Measurements from ENCODE around the gene SENP3.
A peak's percentile ranks its signal among the peaks of the same experiment; 100 is the strongest.
"Not testable (repeated sequence)": the region's sequence is repeated elsewhere in the genome, so short reads cannot be mapped to it uniquely, and the experiment has no call there.

The SENP3 gene

DNA sequence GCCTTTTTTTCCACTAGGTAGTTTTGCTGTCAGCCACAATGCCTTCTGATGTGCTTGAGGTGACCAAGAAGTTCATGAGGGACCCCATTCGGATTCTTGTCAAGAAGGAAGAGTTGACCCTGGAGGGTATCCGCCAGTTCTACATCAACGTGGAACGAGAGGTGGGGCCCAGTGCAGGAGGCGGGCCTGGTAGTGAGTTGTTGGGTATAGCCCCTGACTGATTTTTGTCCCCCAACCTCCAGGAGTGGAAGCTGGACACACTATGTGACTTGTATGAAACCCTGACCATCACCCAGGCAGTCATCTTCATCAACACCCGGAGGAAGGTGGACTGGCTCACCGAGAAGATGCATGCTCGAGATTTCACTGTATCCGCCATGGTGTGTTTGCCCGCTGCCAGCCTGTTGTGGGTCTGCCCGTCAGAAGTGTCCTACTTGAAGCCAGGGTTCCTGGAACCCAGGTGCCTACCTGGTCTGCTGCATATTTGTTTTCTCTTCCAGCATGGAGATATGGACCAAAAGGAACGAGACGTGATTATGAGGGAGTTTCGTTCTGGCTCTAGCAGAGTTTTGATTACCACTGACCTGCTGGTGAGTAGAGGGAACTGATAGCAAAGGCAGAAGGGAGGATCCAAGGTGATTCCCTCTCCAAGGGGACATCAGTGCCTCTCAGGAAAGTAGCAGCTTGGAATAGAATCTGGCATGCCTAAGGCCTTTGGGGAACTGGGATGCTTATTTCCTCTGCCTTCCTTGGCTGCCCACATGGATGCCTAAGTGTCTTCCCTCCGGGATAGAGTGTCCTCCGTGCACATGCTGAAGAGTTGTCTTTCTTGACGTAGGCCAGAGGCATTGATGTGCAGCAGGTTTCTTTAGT is 15.8 kb downstream of the SENP3 start:
- no peak for DNase-seq

DNA sequence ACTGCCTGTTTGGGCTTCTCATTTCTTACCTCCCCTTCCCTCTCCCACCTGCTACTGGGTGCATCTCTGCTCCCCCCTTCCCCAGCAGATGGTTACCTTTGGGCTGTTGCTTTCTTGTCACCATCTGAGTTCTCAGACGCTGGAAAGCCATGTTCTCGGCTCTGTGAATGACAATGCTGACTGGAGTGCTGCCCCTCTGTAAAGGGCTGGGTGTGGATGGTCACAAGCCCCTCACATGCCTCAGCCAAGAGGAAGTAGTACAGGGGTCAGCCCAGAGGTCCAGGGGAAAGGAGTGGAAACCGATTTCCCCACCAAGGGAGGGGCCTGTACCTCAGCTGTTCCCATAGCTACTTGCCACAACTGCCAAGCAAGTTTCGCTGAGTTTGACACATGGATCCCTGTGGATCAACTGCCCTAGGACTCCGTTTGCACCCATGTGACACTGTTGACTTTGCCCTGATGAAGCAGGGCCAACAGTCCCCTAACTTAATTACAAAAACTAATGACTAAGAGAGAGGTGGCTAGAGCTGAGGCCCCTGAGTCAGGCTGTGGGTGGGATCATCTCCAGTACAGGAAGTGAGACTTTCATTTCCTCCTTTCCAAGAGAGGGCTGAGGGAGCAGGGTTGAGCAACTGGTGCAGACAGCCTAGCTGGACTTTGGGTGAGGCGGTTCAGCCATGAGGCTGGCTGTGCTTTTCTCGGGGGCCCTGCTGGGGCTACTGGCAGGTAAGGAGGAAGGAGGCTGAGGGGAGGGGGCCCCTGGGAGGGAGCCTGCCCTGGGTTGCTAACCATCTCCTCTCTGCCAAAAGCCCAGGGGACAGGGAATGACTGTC is 17.5 kb downstream of the SENP3 start, which contains the start of gene CD68:
Gene CD68, plus strand, starts transcription at position 638 of the 833 bp plus-strand sequence. Its CDS starts 40 bp downstream, at position 678.
- no peak for DNase-seq

DNA sequence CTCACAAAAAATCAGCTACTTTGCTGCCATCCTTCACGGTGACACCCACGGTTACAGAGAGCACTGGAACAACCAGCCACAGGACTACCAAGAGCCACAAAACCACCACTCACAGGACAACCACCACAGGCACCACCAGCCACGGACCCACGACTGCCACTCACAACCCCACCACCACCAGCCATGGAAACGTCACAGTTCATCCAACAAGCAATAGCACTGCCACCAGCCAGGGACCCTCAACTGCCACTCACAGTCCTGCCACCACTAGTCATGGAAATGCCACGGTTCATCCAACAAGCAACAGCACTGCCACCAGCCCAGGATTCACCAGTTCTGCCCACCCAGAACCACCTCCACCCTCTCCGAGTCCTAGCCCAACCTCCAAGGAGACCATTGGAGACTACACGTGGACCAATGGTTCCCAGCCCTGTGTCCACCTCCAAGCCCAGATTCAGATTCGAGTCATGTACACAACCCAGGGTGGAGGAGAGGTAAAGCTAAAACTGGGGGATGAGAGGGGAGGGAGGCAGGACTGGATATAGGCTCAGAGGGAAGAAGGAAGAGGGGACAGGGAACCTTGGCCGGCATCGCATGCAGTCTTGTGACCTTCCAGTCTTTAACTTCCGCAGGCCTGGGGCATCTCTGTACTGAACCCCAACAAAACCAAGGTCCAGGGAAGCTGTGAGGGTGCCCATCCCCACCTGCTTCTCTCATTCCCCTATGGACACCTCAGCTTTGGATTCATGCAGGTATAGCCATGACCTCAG is 18.3 kb downstream of the SENP3 start:
- no peak for DNase-seq

DNA sequence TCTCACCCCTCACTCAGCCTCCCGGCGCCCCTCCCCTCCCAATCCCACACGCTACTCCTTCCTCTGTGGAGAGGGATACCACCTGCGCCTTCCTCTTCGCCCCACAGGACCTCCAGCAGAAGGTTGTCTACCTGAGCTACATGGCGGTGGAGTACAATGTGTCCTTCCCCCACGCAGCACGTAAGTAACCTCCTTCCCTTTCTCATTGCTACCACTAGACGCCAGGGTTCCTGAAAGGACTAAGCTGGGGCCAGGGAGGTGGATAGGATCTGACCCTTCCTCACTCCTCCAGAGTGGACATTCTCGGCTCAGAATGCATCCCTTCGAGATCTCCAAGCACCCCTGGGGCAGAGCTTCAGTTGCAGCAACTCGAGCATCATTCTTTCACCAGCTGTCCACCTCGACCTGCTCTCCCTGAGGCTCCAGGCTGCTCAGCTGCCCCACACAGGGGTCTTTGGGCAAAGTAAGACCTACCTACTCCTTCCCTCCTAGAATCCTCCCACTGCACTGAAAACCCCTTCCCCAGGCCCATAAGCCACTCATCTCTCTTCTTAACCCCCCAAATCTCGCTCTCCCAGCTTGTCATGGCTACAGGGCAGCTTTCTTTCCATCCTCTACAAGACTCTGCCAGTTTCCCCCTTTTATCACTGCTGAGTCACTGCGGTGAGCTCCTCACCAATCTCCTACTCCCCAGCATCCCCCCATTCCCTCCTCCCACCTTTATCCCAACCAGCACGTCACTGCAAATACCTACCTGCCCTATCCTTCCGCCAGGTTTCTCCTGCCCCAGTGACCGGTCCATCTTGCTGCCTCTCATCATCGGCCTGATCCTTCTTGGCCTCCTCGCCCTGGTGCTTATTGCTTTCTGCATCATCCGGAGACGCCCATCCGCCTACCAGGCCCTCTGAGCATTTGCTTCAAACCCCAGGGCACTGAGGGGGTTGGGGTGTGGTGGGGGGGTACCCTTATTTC is 19.2 kb downstream of the SENP3 start:
- DNase-seq: no peak

DNA sequence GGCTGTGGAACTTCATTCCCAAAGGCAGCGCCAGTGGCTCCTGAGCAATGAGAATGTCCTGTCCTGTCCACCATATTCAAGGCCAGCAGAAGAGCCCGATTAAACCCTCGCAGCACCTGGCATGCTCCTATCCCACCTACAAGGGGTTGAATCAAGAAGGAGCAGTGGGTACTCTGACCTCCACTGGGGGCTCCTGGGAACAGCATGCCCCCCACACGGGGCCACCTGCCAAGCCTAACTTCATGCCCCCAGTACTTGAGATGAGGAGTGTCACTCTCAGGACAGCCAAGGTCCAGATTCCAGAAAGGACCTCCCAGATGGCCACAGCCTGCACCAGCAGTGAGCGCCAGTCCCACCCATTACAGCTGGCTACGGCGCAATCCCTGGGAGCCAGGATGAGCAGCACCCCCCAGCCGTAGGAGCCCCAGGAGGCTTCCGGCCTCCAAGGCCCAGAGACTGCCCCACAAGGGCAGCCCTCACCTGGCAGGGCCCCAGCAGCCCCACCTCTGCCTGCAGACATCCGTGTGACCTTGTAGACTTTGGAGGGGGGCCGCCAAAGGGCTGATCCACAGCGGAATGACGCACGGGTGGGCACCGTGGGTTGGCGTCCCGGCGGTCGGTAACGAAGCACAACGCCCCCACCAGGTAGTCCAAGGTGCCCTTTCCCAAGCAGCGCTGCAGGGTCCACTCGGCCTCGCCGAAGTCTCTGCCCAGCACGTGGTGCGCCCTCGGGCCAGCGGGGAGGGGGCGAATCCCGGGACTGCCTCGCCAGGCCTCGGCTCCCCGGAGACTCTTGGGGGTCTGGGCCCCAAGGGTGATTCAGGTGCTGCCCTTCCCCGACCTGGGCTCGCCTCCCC is 20.9 kb downstream of the SENP3 start:
- DNase-seq: no peak

DNA sequence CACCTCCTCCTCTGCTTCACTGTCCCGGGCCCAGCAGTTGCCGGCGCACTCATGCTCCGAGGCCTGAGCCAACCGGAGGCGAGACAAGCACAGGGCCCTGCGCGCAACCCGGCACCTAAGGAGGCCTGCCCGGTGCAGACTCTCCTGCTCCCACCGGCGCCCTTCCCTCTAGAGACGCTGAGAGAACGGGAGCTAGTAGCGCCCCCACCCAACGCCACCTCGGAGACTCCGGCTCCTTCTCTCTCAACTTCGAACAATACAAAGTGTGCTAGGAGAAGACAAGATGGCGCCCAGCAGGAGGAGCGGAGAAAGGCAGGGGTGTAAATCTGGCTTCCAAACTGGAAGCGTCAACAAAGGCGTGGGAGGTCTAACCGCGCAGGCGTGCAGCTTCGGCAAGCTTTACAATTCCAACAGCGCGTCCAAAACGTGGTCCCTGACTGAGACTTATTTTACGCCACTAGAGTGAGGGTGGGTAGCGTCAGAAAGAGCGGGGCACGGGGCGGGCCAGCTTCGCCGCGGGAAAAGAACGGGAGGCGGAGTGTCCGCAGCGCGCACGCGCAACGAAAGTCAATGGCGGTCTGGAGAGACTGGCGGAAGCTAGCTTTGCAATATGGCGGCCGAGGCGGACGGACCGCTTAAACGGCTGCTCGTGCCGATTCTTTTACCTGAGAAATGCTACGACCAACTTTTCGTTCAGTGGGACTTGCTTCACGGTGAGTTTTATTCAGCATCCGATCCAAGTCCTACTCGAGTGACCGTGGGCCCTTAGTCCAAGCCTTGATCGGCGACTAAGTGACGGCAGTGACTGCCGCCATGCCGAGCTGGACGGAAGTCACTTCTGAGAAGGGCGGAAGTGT is 21.8 kb downstream of the SENP3 start, which contains the start of gene MPDU1:
Gene MPDU1, plus strand, starts transcription at position 600 of the 857 bp plus-strand sequence. Its CDS starts 11 bp downstream, at position 611.
- DNase-seq: peak; percentile 98

DNA sequence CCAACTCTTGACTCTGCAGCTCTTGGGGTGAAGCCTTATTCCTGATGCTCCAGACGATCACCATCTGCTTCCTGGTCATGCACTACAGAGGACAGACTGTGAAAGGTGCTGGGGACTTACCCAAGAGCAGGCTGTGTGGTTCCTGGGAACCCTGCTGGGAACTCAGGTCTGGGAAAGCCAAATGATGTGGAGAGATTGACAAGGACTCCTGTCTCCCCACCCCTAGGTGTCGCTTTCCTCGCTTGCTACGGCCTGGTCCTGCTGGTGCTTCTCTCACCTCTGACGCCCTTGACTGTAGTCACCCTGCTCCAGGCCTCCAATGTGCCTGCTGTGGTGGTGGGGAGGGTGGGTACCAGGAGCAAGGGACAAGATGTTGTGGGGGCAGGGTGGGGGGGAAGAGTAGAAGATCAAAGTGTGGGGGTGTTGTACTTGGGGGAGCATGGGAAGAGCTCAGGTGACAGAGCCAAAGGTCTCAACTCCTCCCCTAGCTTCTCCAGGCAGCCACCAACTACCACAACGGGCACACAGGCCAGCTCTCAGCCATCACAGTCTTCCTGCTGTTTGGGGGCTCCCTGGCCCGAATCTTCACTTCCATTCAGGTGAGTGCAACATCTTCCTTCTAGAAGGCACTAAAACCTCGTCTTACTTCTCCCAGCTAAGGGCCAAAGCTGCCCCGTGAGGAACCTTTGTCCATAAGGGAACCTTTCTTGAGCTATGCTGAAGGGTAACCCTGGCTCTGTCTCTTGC is 25.1 kb downstream of the SENP3 start:
- DNase-seq: peak; percentile 19

DNA sequence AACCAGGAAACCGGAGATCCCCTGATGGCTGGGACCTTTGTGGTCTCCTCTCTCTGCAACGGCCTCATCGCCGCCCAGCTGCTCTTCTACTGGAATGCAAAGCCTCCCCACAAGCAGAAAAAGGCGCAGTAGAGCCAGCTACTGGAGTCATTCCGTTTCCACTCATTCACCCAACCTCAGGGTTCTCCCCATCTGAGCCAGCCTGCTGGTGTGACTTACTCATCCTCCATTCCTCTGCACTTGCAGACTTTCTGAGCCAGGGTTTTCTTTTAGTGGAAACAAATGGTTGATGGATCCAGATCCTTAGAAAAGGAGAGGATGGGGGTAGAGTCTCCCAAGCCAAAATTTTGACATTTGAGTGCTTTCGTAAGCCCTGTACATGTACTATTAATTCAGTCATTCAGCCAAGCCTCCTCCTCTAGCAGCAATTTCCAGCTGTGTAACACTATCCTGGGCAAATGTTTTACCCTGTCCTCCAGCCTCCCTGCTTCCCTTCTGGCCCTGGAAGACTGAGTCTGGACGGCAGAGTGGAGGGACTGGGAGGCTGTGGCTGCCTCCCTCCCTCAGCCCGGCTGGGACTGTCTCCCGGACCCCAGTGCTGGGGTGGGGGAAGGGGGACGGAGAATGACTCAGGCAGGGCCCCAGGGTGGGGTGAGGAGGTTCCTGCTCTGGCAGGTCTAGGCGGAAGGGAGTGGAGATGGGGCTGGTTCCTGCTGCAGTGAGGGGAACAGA is 25.9 kb downstream of the SENP3 start:
- DNase-seq: no peak

DNA sequence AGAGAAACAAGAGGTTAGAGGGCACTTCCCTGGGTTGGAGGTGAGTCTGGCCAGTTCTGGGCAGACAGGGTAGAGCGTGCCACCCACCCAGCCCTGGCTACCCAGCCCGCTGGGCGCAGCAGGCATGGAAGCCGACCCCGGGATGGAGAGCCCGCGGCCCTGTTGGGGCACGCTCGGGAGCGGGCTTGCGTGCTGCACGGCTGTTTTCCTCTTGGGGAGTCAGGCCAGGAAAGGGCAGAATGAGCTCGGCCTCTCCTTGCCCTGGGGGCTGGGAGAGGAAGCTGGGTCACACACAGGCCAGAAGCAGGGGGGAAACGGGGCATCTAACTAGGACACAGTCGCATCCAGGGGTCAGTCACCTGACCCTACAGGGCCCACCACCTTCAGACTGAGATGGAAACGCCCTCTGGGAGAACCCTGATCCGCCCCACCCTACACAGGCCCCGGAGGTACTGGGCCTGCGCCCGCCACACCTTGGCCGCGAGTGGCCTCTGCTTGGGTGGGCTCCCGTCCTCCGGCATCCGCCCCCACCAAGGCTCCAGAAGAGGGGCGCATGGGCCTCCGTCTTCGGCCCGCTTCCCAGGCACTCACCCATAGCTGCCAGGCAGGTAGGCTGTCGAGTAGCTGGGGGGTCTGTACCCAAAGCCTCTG is 27.0 kb downstream of the SENP3 start:
- no peak for DNase-seq

DNA sequence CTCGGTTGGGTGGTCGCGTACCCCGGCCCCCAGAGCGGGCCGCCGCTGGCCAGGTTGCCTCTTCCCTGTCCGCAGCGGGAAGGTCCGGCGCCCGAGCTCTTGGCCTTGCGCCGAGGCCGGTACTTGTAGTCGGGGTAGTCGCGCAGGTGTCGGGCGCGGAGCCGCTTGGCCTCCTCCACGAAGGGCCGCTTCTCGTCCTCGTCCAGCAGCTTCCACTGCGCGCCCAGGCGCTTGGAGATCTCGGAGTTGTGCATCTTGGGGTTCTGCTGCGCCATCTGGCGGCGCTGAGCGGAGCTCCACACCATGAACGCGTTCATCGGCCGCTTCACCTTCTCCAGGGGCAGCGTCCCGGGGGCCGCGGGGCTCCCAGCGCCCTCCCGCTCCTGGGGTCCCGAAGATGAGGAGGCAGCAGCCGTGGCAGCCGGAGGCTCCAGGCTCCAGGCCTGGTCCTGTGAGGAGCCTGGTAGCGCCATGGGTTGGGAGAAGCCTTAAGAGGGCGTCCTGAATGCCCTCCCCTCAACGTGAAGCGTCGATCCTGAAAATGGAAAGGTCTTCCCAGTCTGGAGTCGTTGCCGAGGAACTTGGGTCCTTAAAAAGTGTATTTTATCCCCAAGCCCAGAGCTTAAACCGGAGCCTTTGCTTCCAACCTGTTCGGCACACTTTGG is 27.6 kb downstream of the SENP3 start:
- peak; percentile 80 for DNase-seq

DNA sequence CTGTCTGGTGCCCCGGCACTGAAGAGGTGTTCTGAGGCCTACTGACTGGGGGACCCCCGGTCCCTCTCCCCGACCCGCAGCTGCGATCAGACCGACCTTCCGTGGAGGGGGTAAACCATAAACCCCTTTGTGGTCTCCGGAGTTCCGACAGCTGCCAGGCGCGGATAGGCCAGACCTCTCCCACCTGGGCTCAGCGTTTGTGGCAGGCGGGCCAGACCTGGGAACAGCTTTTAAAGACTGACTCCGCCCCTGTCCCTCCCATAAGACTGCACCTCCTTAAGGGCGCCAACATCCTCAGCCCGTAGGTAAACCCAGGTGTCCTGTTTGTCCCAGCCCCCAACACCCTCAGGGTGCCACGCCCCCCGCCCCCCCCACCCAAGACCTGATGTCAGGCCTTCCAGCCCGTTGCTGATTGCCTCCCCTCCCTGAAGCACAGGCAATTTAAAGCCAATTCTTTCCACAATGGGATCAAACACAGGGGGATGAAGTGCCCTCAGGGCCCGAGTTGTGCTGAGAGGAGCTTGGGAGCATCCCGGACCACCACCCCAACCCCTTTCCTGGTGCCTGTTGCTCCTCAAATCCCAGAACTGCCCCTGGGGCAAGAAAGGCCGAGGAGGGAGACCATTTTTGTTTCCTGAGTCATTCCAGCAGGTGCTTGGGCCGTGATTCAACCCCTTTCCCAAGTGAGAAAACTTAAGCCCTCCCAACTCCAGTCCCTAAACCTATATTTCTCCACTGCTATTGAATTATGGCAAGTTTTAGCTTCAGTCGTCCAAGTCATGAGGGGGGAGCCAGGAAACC is 28.4 kb downstream of the SENP3 start, which contains the start of gene SOX15:
Gene SOX15, minus strand, starts transcription at position 204 of the 801 bp plus-strand sequence. CDS start 418 bp downstream, outside the sequence.
- no peak for DNase-seq

DNA sequence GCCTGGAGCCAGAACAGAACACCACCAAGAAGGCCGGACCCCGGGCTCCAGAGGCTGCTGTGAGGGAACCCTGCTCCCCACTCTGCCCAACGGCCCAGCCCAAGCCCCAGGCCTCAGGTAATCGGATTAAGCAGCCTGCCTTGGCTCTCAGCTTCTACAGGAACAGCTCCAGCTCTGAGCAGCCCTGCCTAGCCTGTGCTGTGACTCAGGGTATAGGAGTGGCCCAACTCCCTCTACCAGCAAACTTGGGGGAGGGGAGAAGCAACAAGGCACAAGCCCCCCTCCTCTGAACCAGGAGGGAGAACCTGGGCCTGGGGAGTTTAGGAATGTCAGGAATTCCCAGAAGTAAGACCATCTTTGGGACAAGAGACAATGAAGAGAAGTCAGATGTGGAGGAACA is 29.0 kb downstream of the SENP3 start:
- DNase-seq: no peak

DNA sequence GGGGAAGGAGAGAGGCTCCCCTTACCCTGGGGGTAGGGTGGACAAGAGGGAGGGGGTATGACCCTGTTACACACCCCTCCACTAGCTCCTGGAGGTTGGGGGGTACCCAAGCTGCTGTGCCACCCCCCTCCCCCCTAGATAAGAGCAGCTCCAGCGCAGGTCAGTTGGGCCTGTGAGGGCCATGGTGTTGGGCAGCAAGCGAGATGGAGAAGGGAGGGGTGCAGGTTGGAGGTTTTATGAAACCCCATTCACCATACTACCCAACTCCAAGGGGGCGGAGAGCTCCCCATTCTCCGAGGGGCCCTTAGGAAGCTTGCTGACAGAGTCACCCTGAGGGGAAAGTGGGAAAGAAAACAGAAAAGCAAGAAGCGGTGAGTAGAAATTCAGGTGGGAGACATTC is 29.9 kb downstream of the SENP3 start:
- DNase-seq: no peak

DNA sequence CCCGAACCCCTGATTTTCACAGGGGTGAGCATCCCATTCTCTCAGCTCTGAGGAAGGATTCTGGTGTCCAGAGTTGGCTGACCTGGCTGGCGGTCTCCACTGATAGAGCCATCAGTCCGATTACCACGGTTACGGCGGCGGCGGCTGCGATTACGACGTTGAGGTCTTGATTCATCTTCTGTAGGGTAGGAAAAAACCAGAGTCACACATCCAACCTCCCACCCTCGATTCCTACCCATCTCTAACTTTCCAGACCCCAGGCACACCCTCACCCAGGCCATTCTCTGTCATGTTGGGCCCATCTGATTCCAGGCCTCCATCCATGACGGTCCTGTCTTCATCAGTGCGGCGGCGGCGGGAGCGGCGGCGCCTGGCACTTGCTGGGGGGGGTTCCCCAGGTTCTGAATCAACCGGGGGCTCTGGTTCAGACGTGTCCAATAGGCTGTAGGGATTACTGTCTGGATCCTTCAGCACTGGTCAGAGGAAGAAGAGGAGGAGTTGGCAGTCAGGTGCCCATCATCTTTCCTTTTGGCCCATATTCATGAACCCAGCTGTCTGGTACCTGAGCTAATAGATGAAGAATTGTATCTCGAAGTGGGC is 30.8 kb downstream of the SENP3 start:
- DNase-seq: no peak

DNA sequence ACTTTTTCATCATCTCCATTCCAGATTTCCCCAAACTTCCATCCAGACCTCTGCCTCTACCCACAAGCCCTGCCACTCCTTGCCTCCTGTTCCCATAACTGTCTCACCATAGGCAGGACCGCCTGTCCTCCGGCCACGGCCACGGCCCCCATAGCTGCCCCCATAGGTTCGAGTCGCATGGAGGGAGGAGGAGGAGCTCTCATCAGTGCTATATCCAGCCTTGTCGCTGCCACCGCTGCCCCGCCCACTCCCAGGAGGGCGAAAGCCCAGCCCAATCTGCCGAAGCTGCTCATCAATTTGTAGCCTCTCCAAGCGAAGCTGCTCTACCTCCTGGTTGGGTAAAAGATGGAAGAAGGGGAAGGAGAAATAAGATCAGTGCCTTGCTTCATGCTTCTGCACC is 31.6 kb downstream of the SENP3 start:
- DNase-seq: no peak

DNA sequence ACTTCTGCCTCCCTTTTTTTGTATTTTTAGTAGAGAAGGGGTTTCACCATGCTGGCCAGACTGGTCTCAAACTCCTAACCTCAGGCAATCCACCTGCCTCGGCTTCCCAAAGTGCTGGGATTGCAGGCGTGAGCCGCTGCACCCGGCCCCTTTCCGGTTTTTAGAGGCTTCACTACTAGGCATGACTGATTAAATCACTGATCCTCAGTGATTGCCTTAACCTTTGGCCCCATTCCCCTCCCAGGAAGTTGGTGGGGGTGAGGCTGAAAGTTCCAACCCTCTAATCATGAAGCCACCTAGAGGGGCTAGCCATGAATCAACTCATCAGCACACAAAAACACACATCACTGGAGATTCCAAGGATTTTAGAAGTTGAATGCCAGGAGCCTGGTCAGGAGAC is 35.8 kb downstream of the SENP3 start:
- DNase-seq: not testable (repeated sequence)
